ENCODE data around the gene TMEM179.
"Not testable (repeated sequence)": the region's sequence is repeated elsewhere in the genome, so short reads cannot be mapped to it uniquely, and the experiment has no call there.

TMEM179 gene

DNA sequence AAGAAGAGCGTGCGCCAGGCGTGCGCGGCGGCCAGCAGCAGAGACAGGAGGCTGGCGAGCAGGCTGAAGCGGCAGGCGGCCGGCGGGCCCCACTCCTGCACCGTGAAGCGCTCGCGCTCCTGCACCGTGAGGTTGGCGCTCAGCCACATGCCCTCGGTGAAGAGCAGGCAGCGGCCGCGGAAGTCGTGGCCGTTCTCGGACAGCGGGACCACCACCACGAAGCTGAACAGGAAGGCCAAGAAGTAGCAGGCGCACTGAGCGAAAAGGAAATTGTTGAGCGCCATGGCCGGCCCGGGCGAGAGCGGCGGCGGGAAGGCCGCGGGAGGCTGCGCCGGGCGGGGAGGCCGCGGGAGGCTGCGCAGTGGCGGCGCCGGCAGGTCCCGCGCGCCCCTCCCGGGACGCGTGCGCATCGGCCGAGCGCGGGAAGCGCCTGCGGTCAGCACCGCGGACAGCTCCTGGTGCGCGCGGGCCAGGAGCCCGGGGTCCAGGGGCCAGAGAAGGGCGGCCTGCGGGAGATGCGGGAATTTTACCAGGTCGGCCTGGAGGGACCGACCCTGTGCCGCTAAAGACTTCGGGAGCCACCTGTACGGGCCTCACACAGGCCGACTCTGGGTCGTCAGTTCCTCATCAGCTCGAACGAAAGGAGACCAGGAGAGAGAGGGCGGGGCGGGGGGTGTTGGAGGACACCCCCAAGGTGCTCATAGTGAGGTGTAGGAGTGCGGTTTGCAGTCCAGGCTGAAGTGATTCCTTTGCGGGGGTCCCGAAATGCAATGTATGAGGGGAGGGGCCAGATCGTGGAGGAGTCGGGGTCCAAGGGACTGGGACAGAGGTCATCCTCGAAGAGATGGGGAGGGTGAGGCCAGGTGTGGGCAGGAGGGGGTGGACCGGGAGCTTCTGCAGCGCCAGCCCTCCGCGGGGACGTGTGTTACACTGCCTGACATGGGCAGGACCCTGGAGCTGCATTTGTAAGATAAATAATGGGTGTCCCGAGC lies at the start of gene TMEM179:
Gene TMEM179 (minus strand): TSS at position 315 of the 992 bp plus-strand sequence. CDS start 31 bp downstream, at position 284.
- in situ Hi-C loops (cut with MboI; ENCODE audit: low sequenced_read_pairs) = no loop called here

DNA sequence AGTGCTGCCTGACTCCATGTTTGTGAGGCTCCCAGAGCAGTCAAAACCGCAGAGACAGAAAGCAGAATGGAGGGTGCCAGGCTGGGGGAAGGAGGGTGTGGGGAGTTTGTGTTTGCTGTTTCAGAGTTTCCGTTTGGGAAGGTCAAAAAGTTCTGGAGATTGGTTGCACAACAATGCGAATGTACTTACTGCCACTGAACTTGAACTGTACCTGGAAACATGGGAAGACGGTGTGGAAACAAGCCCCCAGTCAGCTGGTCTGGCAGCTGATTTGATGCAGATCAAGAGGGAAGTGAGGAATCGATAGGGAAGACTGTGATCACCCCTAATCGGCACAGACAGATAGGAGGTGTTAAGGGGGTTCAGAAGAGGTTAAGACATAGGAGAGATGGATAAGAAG lies 49.5 kb upstream of the TMEM179 start:
- in situ Hi-C loops (cut with MboI; ENCODE audit: low sequenced_read_pairs) = no loop called here

DNA sequence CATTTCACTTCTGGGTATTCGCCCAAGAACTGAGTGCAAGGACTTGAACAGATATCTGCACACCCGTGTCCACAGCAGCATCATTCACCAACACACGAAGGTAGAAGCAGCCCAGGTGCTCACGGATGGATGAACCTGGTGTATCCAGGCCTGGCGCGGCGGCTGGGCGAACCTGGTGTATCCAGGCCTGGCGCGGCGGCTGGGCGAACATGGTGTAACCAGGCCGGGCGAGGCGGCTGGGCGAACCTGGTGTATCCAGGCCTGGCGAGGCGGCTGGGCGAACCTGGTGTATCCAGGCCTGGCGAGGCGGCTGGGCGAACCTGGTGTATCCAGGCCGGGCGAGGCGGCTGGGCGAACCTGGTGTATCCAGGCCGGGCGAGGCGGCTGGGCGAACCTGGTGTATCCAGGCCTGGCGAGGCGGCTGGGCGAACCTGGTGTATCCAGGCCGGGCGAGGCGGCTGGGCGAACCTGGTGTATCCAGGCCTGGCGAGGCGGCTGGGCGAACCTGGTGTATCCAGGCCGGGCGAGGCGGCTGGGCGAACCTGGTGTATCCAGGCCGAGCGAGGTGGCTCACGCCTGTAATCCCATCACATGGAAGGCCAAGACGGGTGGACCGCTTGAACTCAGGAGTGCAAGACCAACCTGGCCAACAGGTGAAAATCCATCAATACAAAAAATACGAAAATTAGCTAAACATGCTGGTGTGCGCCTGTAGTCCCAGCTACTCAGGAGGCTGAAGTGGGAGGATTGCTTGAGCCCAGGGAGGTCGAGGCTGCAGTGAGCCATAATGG lies 48.8 kb upstream of the TMEM179 start:
- in situ Hi-C loops (cut with MboI; ENCODE audit: low sequenced_read_pairs) = not testable (repeated sequence)

DNA sequence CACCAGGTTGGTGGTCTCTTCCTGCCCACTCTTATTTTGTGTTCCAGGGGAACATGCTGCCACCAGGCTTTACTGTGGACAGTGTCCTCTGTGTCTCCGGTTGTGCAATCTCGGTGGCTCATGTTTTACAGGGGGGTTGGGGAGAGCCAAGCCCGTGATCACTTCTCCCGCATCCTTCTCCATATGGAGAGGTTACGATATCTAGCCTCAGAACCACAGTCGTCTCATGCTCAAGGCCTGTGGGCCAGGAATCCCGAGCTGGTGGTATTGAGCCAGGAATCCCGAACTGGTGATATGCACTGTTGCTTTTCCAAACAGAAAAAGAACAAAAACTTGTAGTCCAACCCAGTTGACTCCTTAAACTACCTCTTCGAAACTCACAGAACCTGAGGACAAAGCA lies 47.8 kb upstream of the TMEM179 start:
- in situ Hi-C loops (cut with MboI; ENCODE audit: low sequenced_read_pairs) = no loop called here

DNA sequence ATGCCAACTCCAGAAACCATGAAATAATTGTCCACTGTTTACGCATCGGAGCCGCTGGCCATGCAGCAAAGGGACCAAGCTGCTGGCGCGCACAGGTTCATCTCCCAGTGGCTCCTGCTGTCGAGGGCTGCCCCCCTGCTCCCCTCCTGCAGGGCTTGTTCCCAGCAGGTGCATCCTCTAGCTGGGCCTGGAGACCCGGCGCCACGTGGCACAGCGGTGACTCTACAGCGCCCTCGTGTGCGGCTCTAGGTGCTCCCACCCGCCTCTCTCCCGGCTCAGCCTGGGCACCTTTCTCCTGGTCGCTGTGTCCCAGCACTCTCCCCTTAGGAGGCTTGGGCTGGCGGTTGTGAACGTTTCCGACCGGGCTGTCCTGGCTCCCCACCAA lies 47.3 kb upstream of the TMEM179 start:
- in situ Hi-C loops (cut with MboI; ENCODE audit: low sequenced_read_pairs) = no loop called here

DNA sequence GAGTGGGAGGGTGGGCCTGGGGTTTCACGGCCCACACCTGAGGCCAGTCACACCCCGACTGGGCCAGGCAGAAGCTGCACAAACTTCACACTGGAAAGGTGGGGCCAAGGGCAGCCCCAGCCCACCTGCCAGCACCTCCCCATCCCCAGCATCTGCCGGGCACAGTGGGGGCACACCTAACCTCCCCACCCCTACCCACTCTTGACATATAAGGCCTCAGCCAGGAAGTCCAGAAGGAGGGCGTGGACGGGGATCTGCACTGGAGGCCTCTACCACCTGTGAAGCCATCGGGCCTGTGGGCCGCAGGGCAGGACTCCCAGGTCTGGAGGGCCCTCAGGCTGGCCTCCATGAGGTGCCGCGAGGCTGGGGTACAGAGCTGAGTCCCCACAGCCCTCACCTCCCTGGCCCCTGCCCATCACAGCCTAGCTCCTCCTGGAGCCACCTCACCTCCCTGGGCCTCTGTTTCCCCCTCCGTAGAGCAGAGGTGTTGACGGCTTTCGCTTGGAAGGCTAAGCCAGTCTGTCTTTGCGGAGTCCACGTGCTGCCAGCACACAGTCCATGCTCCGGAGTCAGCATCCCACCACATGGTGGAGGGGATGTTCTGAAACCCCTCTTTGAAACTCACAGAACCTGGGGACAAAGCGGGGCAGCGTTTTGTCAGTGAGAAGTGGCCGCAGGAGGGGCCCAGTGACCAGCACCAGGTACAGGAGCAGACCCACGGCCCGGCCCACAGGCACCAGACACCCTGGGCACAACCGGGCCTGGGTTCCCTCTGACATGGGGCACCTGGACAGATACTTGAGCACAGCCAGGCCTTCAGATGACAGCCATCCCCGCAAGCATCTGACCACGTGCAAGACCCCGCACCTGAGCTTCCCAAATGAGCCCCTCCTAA lies 46.7 kb upstream of the TMEM179 start:
- in situ Hi-C loops (cut with MboI; ENCODE audit: low sequenced_read_pairs) = no loop called here

DNA sequence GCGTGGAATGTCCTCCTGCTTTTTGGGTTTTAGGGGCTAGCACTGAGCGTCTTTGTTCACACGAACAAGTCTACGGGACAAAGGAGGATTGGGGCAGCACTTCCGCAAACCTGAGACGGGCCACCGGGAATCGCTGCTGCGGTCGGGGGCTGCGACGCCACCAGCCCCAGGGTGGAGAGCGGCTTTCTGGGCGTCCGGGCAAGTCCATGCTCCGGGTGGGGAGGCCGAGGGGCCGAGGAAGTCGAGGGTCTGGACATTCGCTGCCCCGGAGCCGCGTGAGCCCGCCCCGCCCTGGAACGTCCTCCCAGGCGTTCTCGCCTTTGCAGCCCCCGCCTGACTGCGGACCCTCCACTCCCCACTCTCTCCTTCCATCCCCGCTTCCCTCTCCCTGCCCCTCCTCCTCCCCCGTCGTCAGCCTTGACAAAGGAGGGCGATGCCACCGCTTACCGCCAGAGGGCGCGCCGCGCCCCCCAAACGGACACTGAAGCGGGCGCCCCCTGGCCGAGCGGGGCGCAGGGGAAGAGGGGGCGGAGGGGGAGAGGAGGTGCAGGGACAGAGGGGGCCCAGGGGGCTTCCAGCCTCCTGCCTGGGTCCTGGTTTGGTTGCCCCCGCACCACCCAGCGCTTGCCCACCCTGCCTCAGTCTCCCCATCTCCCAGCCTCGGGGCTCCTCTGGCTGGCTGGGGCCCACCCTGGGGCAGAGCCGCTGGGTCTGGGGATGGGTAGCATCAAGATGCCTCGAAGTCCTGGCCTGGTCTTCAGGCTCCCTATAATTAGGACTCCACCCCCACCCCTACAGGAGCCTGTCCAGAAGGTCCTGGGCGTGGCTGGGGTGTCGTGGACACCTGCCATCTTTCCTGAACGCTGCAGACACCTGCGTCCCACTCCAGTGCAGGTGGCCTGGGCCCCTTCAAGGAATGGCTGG lies 45.7 kb upstream of the TMEM179 start:
- in situ Hi-C loops (cut with MboI; ENCODE audit: low sequenced_read_pairs) = no loop called here

DNA sequence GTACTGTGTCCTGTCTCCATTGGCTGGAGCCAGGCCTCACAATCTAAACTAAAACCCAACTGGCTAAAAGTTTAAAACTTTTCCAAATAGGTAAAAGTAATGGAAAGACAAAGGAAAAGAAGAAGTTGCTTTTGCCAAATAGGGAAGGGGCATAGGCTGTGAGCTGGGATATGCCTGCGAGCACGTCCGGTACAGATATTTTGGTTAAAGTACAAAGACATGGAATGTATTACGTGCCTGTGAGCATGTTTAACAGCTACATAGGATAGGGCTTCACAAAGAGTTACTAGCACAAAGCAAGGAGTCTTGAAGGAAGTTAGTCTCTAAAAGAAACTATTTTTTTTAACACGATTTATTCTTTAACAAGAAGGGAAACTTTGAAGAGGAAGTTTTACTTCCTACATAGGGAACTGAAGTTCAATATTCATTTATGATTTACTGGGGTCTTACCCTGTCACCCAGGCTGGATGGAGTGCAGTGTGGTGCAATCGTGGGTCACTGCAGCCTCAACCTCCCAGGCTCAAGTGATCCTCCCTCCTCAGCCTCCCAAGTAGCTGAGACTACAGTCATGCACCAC lies 43.0 kb upstream of the TMEM179 start:
- in situ Hi-C loops (cut with MboI; ENCODE audit: low sequenced_read_pairs) = loop anchor here (25.0 kb wide), 1 partner anchor 560 kb away; the partner anchor contains the start of gene ASPG

DNA sequence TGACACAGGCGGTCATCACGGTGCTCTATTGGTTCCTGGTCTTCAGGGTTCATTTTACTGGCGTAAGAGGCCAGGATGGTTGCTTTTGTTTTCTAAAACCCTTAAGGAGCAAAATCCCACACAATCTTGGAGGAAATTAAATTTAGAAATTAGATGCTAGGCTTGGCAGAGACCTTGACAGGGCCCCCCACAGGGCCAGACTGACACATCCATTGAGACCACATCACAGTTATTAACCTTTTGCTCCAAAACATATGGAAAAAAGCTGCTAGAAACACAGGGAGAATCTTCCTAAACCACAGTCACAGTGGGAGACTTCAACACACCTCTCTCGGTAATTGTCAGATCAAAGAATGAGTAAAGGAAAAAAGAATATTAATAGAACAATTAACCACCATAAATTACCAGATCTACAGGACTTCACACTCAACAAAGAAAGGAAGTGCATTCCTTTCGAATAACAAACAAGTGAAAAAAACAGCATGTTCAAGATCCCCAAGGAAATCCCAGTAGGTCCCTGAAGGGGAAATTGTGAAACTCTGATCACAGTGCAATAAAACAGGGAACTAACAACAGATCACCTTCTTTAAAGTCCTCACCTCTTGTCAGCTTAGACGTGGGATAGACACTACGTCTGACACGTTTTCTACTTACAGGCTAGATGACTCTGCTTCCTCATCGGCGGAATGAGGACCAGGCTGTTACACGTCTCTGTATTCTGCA lies 40.2 kb upstream of the TMEM179 start:
- in situ Hi-C loops (cut with MboI; ENCODE audit: low sequenced_read_pairs) = loop anchor here (25.0 kb wide), 1 partner anchor 558 kb away; the partner anchor contains the start of gene ASPG

DNA sequence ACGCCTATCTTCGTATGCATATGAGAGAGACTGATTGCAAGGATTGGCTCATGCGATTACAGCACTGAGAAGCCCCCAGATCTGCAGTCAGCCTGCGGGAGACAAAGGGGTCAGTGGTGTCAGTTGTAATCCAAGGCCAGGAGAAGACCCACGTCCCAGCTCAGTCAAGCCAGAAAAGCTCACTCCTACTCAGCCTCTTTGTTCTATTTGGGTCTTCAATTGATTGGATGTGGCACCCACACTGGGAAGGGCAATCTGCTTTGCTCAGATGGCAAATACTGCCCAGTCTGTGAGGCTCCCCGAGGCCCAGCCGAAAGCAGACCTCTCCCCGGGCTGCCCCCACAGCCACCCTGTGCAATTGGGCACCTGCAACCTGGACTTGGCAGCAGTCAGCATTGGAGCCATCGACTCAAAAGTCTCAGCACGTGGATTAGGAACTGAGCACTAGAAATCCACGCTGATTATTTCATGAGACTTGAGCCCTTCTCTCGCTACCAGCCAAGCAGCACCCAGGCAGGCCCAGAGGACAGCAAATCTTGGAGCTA lies 39.6 kb upstream of the TMEM179 start:
- in situ Hi-C loops (cut with MboI; ENCODE audit: low sequenced_read_pairs) = loop anchor here (25.0 kb wide), 1 partner anchor 557 kb away; the partner anchor contains the start of gene ASPG

DNA sequence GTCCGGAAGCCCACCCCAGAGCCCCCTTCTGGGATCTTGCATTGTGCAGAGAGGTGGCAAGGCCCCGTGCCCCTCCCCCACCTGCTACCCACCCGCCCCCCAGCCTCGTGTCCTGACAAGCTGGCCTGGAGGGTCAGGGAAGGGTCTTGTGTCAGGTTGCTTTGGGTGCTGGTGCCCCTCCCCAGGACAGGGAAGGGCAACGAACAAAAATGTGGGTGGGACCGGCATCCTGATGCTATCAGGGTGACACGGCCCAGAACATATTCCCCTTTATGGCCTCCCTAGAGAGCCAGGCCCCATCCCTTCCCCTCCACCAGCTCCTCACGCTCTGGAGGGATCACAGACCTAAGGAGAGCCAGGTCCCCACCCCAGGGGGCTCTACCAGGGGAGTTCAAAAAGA lies 38.7 kb upstream of the TMEM179 start:
- in situ Hi-C loops (cut with MboI; ENCODE audit: low sequenced_read_pairs) = loop anchor here (25.0 kb wide), 1 partner anchor 556 kb away; the partner anchor contains the start of gene ASPG

DNA sequence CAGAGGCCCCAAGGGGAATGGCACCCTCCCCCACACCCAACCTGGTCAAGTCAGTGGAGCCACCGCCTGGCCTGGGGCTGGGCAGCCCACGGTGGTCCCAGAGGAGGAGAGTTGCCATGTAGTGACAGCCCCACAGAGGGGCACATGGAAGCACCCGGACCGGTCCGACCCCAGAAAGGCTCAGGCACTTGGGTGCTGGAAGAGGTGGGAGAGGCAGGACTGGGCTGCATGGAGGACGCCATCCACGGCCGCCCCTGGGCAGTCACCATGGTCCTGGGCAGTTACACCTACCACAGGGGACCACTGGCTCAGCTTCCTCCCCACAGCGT lies 37.9 kb upstream of the TMEM179 start:
- in situ Hi-C loops (cut with MboI; ENCODE audit: low sequenced_read_pairs) = loop anchor here (25.0 kb wide), 1 partner anchor 555 kb away; the partner anchor contains the start of gene ASPG

DNA sequence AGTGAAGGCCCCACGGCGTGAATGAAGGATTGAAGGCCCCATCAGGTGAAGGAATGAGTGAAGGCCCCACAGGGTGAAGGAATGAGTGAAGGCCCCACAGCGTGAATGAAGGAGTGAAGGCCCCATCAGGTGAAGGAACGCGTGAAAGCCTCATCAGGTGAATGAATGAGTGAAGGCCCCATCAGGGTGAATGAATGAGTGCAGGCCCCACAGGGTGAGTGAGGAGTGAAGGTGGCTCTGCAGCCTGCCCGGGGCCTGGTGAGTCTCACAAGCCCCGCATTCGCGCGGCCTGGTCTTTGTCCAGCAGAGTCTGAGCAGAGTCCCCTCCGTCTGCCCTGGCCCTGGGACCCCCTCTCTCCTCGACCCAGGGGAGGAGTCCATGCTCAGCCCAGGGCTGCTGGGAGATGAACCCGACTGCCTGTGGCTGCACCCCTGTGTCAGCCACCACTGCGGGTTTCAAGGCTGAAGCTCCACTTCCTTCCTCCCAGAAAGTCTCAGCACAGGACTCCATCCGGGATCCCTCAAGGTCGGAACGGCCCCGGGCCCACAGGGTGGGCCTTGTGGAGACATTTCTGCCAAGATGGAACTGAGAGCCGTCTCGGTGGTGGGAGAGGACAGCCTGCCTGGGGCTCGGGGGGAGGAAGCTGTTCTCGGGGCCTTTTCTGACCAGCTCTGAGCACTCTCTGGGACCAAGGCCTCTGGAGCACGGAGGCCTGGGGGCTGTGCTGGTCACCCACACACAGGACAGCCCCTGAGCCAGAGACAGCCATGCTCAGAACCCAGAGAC lies 37.4 kb upstream of the TMEM179 start:
- in situ Hi-C loops (cut with MboI; ENCODE audit: low sequenced_read_pairs) = loop anchor here (25.0 kb wide), 1 partner anchor 555 kb away; the partner anchor contains the start of gene ASPG

DNA sequence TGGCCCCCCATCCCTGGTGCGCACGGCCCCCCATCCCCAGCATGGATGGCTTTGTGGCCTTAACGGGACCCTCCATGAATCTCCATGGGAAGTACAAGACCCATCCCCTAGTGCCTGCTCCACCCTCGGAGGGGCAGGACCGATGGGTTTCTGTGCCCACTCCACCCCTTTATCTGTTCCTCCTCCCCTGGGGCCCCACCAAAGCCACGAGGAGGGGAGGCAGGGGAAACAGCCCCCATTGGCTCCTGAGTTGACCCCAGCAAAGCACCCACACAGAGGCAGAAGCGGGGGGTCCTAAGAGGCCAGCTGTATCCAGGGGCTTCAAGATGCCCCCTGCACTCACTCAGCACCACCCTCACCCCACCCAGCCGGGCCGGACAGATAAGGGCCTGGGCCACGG lies 36.1 kb upstream of the TMEM179 start:
- in situ Hi-C loops (cut with MboI; ENCODE audit: low sequenced_read_pairs) = loop anchor here (25.0 kb wide), 1 partner anchor 553 kb away; the partner anchor contains the start of gene ASPG

DNA sequence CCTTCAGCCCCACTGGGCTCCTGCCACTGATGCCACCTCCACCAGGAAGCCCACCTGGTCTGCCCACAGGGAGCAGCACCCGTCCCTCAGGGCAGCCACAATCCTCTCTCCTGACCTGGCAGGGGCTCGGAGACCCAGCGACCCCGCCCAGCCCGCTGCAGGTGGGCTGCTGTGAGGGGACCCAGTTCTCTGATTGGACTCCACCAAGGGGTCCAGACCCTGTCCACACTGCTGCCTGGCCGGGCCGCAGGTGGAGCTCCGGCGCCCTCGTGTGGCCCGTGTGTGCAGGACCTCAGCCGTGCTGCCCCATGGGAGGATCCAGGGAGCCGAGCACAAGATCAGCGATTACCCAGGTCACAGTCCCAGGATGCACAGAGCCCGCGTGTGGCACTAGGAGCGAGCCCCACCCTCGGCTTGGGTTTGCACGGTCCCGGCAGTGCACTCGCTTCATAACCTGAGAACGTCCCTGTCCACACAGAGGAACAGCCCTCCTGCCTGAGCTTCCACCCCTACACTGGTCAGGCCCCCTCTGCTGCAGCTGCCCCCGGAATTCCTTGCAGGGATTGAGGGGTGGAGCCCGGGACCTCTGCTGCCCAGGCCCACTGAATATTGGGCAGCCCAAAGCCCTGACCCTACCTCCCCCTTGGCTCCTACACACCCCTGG lies 35.4 kb upstream of the TMEM179 start:
- in situ Hi-C loops (cut with MboI; ENCODE audit: low sequenced_read_pairs) = loop anchor here (25.0 kb wide), 1 partner anchor 553 kb away; the partner anchor contains the start of gene ASPG

DNA sequence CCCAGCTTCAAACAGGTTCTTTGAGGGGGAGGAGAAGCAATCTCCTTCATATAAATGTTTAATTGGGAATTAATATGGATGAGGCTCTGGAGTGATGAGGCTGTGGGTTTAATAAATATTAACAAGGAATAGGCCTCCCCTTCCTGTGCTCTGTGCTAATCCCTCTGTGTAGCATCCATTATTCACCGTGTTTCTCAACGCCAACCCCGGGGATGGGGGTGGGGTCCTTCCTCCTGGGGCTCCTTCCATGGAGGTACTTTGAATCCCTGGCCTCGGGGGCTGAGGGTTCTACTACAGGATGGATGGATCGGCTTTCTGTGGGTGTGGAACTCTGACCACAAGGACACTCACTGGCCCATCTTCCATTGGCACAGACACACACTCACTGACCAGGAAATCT lies 34.9 kb upstream of the TMEM179 start:
- in situ Hi-C loops (cut with MboI; ENCODE audit: low sequenced_read_pairs) = loop anchor here (25.0 kb wide), 1 partner anchor 552 kb away; the partner anchor contains the start of gene ASPG
